Stimulated activated CD4-positive, alpha-beta T cell treated with anti-CD3 and anti-CD28 coated beads, Interleukin-15, amount 100 ng/mL, for 1 hour (primary cell): ENCODE measurements around the gene VIP.

Source experiments
- DNase-seq, 2 donors: peaks; one replicate each; pipeline ENCODE4 v3.0.0-alpha.2; 2020; ENCODE audit warnings: low read depth in 1 of 2, low spot score in 1 of 2

Gene VIP

DNA sequence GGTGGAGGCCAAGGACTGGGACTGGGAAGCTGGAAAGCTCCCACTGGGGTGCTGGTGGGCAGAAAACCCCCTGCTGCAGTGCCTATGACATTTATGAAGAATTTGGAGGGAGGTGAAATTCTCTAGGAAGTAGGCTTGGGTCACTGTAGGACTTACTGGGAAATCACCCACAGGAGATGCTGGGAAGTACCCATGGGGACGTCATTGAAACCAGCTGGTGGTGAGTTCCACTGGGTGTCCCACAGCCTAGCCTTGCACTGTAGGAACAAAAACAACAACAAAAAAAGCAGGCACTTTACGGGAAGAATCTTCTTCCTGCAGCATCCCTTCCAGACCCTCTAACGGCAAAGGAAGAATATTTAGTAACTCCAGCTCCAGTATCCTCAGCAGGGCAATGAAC, 26.2 kb downstream of the VIP start:
- DNase-seq: no peak

GRCh38 chr6:152783217-152783878, 32.8 kb downstream of the VIP start:
- DNase-seq: no peak

DNA sequence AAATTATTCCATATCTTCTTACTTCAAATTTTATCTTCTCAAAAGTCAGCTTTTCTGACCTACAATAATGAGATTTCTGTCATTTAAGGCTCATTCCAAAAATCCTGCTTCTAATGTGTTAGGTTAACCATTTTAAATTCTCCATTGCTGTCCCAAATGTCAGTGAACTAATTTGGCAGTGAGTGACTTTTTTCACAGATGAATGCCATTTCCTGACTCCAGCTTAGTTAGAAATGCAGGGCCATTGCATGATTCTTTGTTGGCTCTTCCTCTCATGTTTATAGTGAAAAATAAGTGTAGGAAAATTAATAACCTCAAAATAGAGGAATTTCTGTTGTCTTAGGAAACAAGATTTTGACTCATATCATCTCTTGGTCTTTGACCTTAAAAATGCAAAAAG, 44.1 kb downstream of the VIP start:
- DNase-seq: no peak

GRCh38 chr6:152804150-152804549, 53.6 kb downstream of the VIP start:
- no peak for DNase-seq
